PC-3 (cell line): Measurements from ENCODE around the gene EIPR1. TPM values are rescaled to one million over a fixed set of nuclear protein-coding genes. Genes with fewer than 3 reads are reported as not detected.

Experiments
- ATAC-seq: fragments of 200-7000 bp; cut with Tn5 transposase; 2 replicates; pipeline ENCODE4 v1.9.1; 2020; ENCODE audit warnings: mild to moderate bottlenecking, moderate library complexity
- BruUV-seq: library from RNA; stranded (reverse); fragments of 400-500 nt; replicated peaks from 2 replicates; lab custom pipeline; 2021; lab: Mats Ljungman, UMichigan
- CTCF ChIA-PET: fragments of 300-600 bp; sonication (Branson Sonifier 250); formaldehyde crosslinking; loops from one replicate; lab custom pipeline; 2022; ENCODE audit warnings: antibody characterized with exemption; lab: Charles Lee
- POLR2A ChIA-PET: fragments of 300-600 bp; sonication (Branson Sonifier 250); formaldehyde crosslinking; loops from one replicate; lab custom pipeline; 2022; ENCODE audit warnings: antibody characterized with exemption; ENCODE audit not compliant: unreplicated experiment; lab: Charles Lee
- DNase-seq: peaks from one replicate; pipeline ENCODE4 v3.0.0-alpha.2; 2015
- H2AFZ ChIP-seq: fragments of 300-600 bp; sonication (generic); 2 replicates; pipeline ENCODE4 v1.6.0; 2016; ENCODE audit warnings: antibody characterized with exemption, low read length
- H3F3A ChIP-seq: fragments of 300-600 bp; sonication (generic); one replicate; pipeline ENCODE4 v1.6.0; 2017; ENCODE audit warnings: antibody characterized with exemption, low read length, control low read depth, mild to moderate bottlenecking; ENCODE audit not compliant: unreplicated experiment
- H3K27ac ChIP-seq: fragments of 300-600 bp; sonication (generic); 2 replicates; pipeline ENCODE4 v1.5.1; 2016; ENCODE audit warnings: mild to moderate bottlenecking, low read length
- H3K27me3 ChIP-seq: fragments of 300-600 bp; sonication (generic); 2 replicates; pipeline ENCODE4 v1.6.1; 2016; ENCODE audit warnings: low read length, mixed read lengths
- H3K36me3 ChIP-seq: fragments of 300-600 bp; sonication (generic); 2 replicates; pipeline ENCODE4 v1.6.1; 2016; ENCODE audit warnings: low read depth, mixed run types, low read length, mixed read lengths
- H3K4me1 ChIP-seq: fragments of 300-600 bp; sonication (generic); 2 replicates; pipeline ENCODE4 v1.5.1; 2016; ENCODE audit warnings: low read length; ENCODE audit not compliant: insufficient read depth
- H3K4me2 ChIP-seq: fragments of 300-600 bp; sonication (generic); 2 replicates; pipeline ENCODE4 v1.6.0; 2016; ENCODE audit warnings: low read length
- H3K4me3 ChIP-seq: fragments of 300-600 bp; sonication (generic); 2 replicates; pipeline ENCODE4 v1.5.1; 2016; ENCODE audit warnings: mild to moderate bottlenecking, low read length, mixed read lengths
- H3K79me2 ChIP-seq: fragments of 300-600 bp; sonication (generic); 2 replicates; pipeline ENCODE4 v1.6.1; 2017; ENCODE audit warnings: low read length, mixed read lengths
- H3K9ac ChIP-seq: fragments of 300-600 bp; sonication (generic); 2 replicates; pipeline ENCODE4 v1.6.0; 2016; ENCODE audit warnings: mild to moderate bottlenecking, low read length
- H3K9me2 ChIP-seq: fragments of 300-600 bp; sonication (generic); replicated peaks from 2 replicates; pipeline ENCODE4 v1.6.1; 2016; ENCODE audit warnings: mixed run types, low read length, mixed read lengths
- H3K9me3 ChIP-seq: fragments of 300-600 bp; sonication (generic); 2 replicates; pipeline ENCODE4 v1.6.1; 2016; ENCODE audit warnings: low read length, mixed read lengths
- H4K20me1 ChIP-seq: fragments of 300-600 bp; sonication (generic); 2 replicates; pipeline ENCODE4 v1.6.1; 2016; ENCODE audit warnings: low read length, mixed read lengths
- CTCF ChIP-seq: fragments of 300-600 bp; sonication (generic); conservative IDR thresholded peaks from 2 replicates; pipeline ENCODE4 v1.5.1; 2017; ENCODE audit warnings: antibody characterized with exemption, low read depth, mild to moderate bottlenecking, low read length
- EZH2 ChIP-seq: fragments of 300-600 bp; sonication (generic); IDR thresholded peaks from one replicate; pipeline ENCODE4 v1.6.1; 2017; ENCODE audit warnings: antibody characterized with exemption, mild to moderate bottlenecking, low read length; ENCODE audit not compliant: unreplicated experiment
- EZH2phosphoT487 ChIP-seq: fragments of 300-600 bp; sonication (generic); IDR thresholded peaks from 2 replicates; pipeline ENCODE4 v1.6.1; 2018; ENCODE audit warnings: mild to moderate bottlenecking, antibody characterized with exemption, low read length, borderline replicate concordance
- intact Hi-C: fragments of 100-400 bp; cut with micrococcal nuclease; formaldehyde crosslinking; loops from 2 replicates; pipeline ENCODE4 v1.9.0; 2023
- total RNA-seq: library from RNA; depleted of rRNA; stranded (reverse); fragments of >200 nt; gene quantifications from 2 replicates; pipeline ENCODE4 v1.2.3, GENCODE V29; 2014

The EIPR1 gene
- total RNA-seq, 1 experiment from 2014 or later: 90.1 TPM

- Histone ChIP-seq H3K9me2 (no peaks in the 10 kb centered on the region), H3K79me2 (0 out of 2 replicates have a peak, but pooled peaks cover 3% of the 10 kb centered on the region), H3K9me3 (no peaks in the 10 kb centered on the region), H2AFZ (no peak overlapping the region), H3K4me3 (no peak overlapping the region), H3K27ac (no peak overlapping the region), H3F3A (no peaks in the 10 kb centered on the region), H3K4me2 (no peak overlapping the region), H3K9ac (no peak overlapping the region), H3K4me1 (no peaks in the 10 kb centered on the region), H4K20me1 (peaks cover 3% of the 10 kb centered on the region; the same call in 1 of the 2 replicates), H3K27me3 (no peaks in the 10 kb centered on the region), H3K36me3 (no peaks in the 10 kb centered on the region)
- ATAC-seq: no peak
- CTCF ChIA-PET: no interaction called here
- POLR2A ChIA-PET: no interaction called here
- TF ChIP-seq CTCF (no peak), EZH2 (no peak), EZH2phosphoT487 (no peak)
- intact Hi-C loops: no loop called here
- DNase-seq: no peak
- no TSS peak for BruUV-seq
These were observed 85.2 kb downstream of the EIPR1 start for GRCh38 chr2:3292416-3292815.

GRCh38 chr2:3291750-3292149 lies 85.9 kb downstream of the EIPR1 start:
- 0 out of 2 replicates have a peak, but pooled peaks cover 3% of the 10 kb centered on the region for H3K79me2 ChIP-seq
- TF ChIP-seq CTCF (no peak), EZH2 (no peak), EZH2phosphoT487 (no peak)
- H3K9me3 ChIP-seq: no peaks in the 10 kb centered on the region
- H4K20me1 ChIP-seq: 0 out of 2 replicates have a peak, but pooled peaks cover 3% of the 10 kb centered on the region
- H2AFZ ChIP-seq: no peak overlapping the region
- H3K4me3 ChIP-seq: no peak overlapping the region
- no peaks in the 10 kb centered on the region for H3K4me1 ChIP-seq
- H3F3A ChIP-seq: no peaks in the 10 kb centered on the region
- H3K36me3 ChIP-seq: no peaks in the 10 kb centered on the region
- intact Hi-C loops: no loop called here
- H3K9me2 ChIP-seq: no peaks in the 10 kb centered on the region
- H3K4me2 ChIP-seq: no peak overlapping the region
- no peak overlapping the region for H3K9ac ChIP-seq
- BruUV-seq: no TSS peak
- ChIA-PET POLR2A (no interaction called here), CTCF (no interaction called here)
- DNase-seq (no peak), ATAC-seq (no peak)
- H3K27ac ChIP-seq: no peak overlapping the region
- no peaks in the 10 kb centered on the region for H3K27me3 ChIP-seq

- Histone ChIP-seq H3K27ac (no peak overlapping the region), H2AFZ (no peak overlapping the region), H3F3A (no peaks in the 10 kb centered on the region), H3K4me2 (no peak overlapping the region), H3K9ac (no peak overlapping the region), H3K9me3 (no peaks in the 10 kb centered on the region), H4K20me1 (0 out of 2 replicates have a peak, but pooled peaks cover 3% of the 10 kb centered on the region), H3K4me1 (no peaks in the 10 kb centered on the region), H3K79me2 (0 out of 2 replicates have a peak, but pooled peaks cover 3% of the 10 kb centered on the region), H3K9me2 (no peaks in the 10 kb centered on the region), H3K27me3 (no peaks in the 10 kb centered on the region), H3K36me3 (no peaks in the 10 kb centered on the region), H3K4me3 (no peak overlapping the region)
- DNase-seq: no peak
- BruUV-seq: no TSS peak
- no peak for ATAC-seq
- POLR2A ChIA-PET: no interaction called here
- TF ChIP-seq CTCF: no peak
- no peak for TF ChIP-seq EZH2
- TF ChIP-seq EZH2phosphoT487: no peak
- CTCF ChIA-PET: no interaction called here
- intact Hi-C loops: no loop called here
These were observed 86.5 kb downstream of the EIPR1 start for GRCh38 chr2:3291113-3291512.
